Heart left ventricle (tissue), 13 donors: Measurements from ENCODE around the gene GNL1.

Experiments
- POLR2A ChIP-seq, 2 donors: fragments of 450-650 bp; IDR thresholded peaks; one replicate each; pipeline ENCODE4 v1.6.1; 2017; ENCODE audit warnings: antibody characterized with exemption in 2 of 2, mild to moderate bottlenecking in 2 of 2, moderate library complexity in 2 of 2
- TF ChIP-seq, protein P1 (sequence below), 12 donors: fragments of 200-600 bp; sonication (generic) in 4 of 12; IDR thresholded peaks; one replicate each; pipeline versions ENCODE4 v1.5.0 to v1.8.0; 2018 to 2022; ENCODE audit warnings: antibody characterized with exemption in 12 of 12, mild to moderate bottlenecking in 5 of 12
- donor health status: ischemic (EF 13 %, LVEDD 7.1; RV severe dilation, severe dysfunction).
- donor health status: DM: no; HTN: yes; CAD: no.
- donor health status: DM: no; HTN: no; CAD: no.
- donor health status: ischemic (EF 25% LVEDD 6.9; RV normal size, moderate dysfunction).
- donor health status: ischemic (EF 25% LVEDD 5.7; RV mildly dilated, moderate dysfunction).
- donor health status: ischemic (EF 35%, LVEDD 5.7; RV mildly dilated, moderate dysfunction).
- donor health status: nonischemic (EF 11% LVEDD 7.7; RV severe dilation, severe dysfunction).
- donor health status: DM: yes; HTN: yes; CAD: no.
- donor health status: PGD.
- donor health status: ischemic (EF 29% LVEDD 5.4; RV normal size, mild dysfunction).
- donor health status: nonischemic (EF 23%, LVEDD 6.1; RV moderate dilation, normal function).

DNA sequence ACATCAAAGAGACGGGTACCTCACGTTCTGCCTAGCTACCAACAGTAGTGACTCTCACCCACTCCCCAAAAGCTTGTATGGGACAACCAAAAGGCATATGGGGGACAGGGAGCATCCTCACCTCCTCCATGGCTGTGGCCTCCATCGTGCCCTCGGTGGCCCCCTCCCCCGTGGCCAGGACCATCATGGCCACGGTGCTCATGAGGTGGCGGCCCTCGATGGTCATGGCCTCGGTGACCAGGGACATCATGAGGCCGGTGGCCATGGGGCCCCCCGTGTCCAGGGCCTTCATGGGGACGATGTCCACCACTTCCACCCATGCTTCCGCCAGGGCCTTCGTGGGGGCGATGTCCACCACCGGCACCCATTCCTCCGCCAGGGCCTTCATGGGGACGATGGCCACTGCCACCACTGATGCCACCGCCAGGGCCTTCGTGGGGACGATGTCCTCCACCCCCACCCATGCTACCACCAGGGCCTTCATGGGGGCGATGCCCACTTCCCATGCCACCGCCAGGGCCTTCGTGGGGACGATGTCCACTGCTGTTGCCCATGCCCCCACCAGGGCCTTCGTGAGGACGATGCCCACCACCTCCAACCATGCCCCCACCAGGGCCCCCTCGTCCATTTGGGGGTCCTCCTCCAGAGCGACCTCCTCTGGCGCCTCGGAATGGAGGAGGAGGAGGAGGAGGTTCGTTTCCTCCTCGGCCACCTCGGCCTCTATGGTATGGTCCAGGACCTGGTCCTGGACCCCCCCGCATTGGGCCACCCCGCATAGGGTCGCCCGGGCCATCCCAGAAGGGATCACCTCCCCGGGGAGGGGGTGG, 45.7 kb upstream of the GNL1 start:
- TF ChIP-seq, protein P1, sequence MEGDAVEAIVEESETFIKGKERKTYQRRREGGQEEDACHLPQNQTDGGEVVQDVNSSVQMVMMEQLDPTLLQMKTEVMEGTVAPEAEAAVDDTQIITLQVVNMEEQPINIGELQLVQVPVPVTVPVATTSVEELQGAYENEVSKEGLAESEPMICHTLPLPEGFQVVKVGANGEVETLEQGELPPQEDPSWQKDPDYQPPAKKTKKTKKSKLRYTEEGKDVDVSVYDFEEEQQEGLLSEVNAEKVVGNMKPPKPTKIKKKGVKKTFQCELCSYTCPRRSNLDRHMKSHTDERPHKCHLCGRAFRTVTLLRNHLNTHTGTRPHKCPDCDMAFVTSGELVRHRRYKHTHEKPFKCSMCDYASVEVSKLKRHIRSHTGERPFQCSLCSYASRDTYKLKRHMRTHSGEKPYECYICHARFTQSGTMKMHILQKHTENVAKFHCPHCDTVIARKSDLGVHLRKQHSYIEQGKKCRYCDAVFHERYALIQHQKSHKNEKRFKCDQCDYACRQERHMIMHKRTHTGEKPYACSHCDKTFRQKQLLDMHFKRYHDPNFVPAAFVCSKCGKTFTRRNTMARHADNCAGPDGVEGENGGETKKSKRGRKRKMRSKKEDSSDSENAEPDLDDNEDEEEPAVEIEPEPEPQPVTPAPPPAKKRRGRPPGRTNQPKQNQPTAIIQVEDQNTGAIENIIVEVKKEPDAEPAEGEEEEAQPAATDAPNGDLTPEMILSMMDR (IDR thresholded peaks at IDR 0.05): no peak
- TF ChIP-seq POLR2A (IDR thresholded peaks at IDR 0.05): no peak
